ENCODE measurements around the gene CAMK1. TPM values are rescaled to one million over a fixed set of nuclear protein-coding genes. Genes with fewer than 3 reads are reported as not detected.
A peak's percentile ranks its signal among the peaks of the same experiment; 100 is the strongest.

The CAMK1 gene
- total RNA-seq, 8 experiments from 2014 or later: 1.2 to 19.0 (median 5.1) TPM

DNA sequence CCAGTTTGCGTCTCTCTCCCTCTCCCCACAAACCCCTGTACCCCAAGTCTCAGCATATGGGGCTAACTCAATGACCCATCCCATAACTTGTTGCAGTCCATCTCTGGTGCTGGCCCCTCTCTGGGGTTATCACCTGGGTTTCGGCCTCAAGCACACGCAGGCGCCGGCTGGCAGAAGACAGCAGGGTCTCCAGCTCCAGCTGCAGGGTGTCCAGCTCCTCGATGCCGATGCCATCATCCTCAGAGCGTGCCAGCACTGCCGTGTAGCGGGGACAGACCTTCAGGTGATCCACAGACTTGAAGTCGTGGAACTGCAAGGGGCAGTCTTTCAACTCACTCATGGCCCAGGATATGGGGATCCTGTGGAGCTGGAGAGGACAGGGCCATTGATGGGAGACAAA is 21.4 kb upstream of the CAMK1 start:
- Histone ChIP-seq H3K4me3 (no peak overlapping the region), H3K27ac (no peak overlapping the region), H3K4me1 (replicated peaks in 1 of 2) (peaks cover 3 to 4% of the 10 kb centered on the region in 2 donors)
- no peak for ATAC-seq (replicated peaks in 6 of 8)
- 87 to 100% (median 100%) methylated on average over 1 to 6 of the region's 11 CpGs; no CpG with 5 or more reads in 7 of the 10 experiments for WGBS, 10 experiments
- in situ Hi-C loops (cut with MboI; ENCODE audit: low pct_unique_long_range_greater_than_20kb in 2 of 9, low sequenced_read_pairs in 9 of 9, unreplicated experiment in 9 of 9): no loop called here

DNA sequence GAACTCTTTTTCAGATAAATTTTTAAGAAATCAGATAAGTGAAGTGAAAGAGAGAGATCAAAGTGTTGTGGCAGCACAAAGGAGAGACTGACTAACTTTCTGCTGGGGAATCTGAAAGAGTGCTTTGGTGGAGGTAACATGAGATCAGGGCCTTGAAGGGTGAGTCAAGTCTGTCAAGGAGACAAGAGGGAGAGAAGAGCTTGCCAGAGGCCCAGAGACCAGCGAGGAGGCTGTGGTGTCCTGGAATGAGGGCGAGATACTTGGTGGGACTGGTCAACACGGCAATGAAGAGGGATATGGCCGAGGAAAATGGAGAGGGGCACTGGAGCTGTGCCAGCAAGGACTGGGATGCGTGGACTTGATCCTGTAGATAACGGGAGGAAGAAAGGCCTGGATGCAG is 18.0 kb upstream of the CAMK1 start:
- no peak for ATAC-seq (replicated peaks in 6 of 8)
- 83 to 100% (median 96%) methylated on average over 1 to 5 of the region's 6 CpGs; no CpG with 5 or more reads in 4 of the 10 experiments for WGBS, 10 experiments
- in situ Hi-C loops (cut with MboI; ENCODE audit: low pct_unique_long_range_greater_than_20kb in 2 of 9, low sequenced_read_pairs in 9 of 9, unreplicated experiment in 9 of 9): no loop called here
- no peak overlapping the region for H3K4me3 ChIP-seq
- H3K4me1 ChIP-seq (replicated peaks in 1 of 2): no peaks in the 10 kb centered on the region
- no peak overlapping the region for H3K27ac ChIP-seq

DNA sequence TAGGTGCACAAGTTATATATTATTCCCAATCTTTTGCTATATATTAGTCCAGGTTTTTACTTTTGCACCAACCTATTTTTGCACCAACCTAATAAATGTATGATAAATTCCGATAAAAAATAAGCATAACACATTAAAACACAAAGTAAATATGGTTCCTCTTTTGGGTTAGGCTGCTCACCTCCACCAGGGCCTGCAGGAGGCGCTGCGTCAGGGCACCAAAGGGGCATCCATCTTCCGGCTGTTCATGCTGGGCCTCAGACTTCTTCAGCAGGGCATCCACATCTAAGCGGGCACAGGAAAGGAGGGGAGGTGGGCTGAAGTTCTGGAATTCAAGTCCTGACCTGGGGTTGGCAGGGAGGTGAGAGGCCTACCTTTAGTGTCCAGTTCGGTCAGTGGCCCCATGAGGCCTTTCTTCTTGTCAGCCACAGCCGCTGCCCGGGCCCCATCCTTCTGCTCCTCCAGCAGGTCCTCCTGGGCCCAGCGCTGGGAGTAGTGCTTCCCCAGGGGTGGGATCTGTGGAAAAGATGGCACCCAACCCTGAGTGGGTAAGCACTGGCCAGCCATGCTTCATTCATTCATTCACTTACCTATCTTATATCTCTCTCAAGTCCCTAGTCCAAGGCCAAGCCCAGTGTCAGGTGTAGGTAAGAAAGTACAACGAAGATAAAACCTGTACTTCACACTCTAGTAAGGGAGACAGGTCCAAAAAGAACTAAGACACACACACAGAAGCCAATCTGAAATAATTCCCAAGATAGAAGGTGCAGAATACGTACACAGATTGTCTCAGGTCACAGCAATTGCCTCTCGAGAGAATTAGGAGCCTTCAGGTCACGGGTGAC is 17.3 kb upstream of the CAMK1 start:
- ATAC-seq (replicated peaks in 6 of 8): peak in 1 of 8 experiments; percentile 25
- 0 to 100% (median 92%) methylated on average over 1 to 9 of the region's 13 CpGs; no CpG with 5 or more reads in 1 of the 10 experiments for WGBS, 10 experiments
- in situ Hi-C loops (cut with MboI; ENCODE audit: low pct_unique_long_range_greater_than_20kb in 2 of 9, low sequenced_read_pairs in 9 of 9, unreplicated experiment in 9 of 9): no loop called here
- H3K27ac ChIP-seq: no peak overlapping the region
- no peak overlapping the region for H3K4me3 ChIP-seq
- no peaks in the 10 kb centered on the region for H3K4me1 ChIP-seq (replicated peaks in 1 of 2)

DNA sequence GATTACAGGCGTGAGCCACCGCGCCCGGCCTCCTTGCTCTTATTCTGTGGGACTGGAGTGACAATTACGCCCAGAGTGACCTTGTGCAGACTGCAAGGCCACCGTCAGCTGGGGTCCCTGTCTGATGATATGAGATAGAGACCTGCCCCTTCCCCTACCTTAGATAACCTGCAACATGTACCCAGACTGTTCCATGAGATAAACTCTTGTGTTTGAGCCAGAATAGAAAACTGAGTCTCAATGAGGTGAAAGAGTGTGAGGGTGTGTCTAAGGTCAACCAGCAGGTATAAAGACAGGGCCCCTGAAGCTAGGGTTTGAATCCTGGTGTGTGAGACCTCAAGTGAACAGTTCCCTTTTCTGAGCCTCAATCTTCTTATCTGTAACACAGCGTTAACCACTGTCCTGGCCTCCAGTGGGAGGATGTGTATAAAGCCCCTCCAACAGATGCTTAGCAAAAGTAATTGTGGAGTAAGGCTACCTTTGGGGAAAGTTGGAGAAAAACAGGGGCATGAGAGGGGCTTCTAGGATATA is 16.5 kb upstream of the CAMK1 start:
- Histone ChIP-seq H3K4me3 (no peak overlapping the region), H3K27ac (no peak overlapping the region), H3K4me1 (replicated peaks in 1 of 2) (no peaks in the 10 kb centered on the region)
- in situ Hi-C loops (cut with MboI; ENCODE audit: low pct_unique_long_range_greater_than_20kb in 2 of 9, low sequenced_read_pairs in 9 of 9, unreplicated experiment in 9 of 9): no loop called here
- WGBS, 10 experiments: 78 to 100% (median 100%) methylated on average over 1 to 5 of the region's 7 CpGs; no CpG with 5 or more reads in 3 of the 10 experiments
- ATAC-seq (replicated peaks in 6 of 8): no peak

GRCh38 chr3:9785602-9786001 is 15.9 kb upstream of the CAMK1 start:
- in situ Hi-C loops (cut with MboI; ENCODE audit: low pct_unique_long_range_greater_than_20kb in 2 of 9, low sequenced_read_pairs in 9 of 9, unreplicated experiment in 9 of 9): no loop called here
- Histone ChIP-seq H3K4me1 (replicated peaks in 1 of 2) (no peaks in the 10 kb centered on the region), H3K27ac (no peak overlapping the region), H3K4me3 (no peak overlapping the region)
- 80 to 100% (median 90%) methylated on average over 1 to 7 of the region's 7 CpGs; no CpG with 5 or more reads in 1 of the 10 experiments for WGBS, 10 experiments
- no peak for ATAC-seq (replicated peaks in 6 of 8)

- no peaks in the 10 kb centered on the region for H3K4me1 ChIP-seq (replicated peaks in 1 of 2)
- WGBS, 10 experiments: 60 to 100% (median 100%) methylated on average over 1 to 3 of the region's 4 CpGs; no CpG with 5 or more reads in 3 of the 10 experiments
- no peak overlapping the region for H3K27ac ChIP-seq
- ATAC-seq (replicated peaks in 6 of 8): peak in 1 of 8 experiments; percentile 57
- H3K4me3 ChIP-seq: no peak overlapping the region
- in situ Hi-C loops (cut with MboI; ENCODE audit: low pct_unique_long_range_greater_than_20kb in 2 of 9, low sequenced_read_pairs in 9 of 9, unreplicated experiment in 9 of 9): no loop called here
Observed at GRCh38 chr3:9784965-9785364, 15.2 kb upstream of the CAMK1 start.

- Histone ChIP-seq H3K4me1 (replicated peaks in 1 of 2) (no peaks in the 10 kb centered on the region), H3K27ac (no peak overlapping the region), H3K4me3 (no peak overlapping the region)
- ATAC-seq (replicated peaks in 6 of 8): no peak
- 90 to 100% (median 98%) methylated on average over 1 to 10 of the region's 14 CpGs; no CpG with 5 or more reads in 4 of the 10 experiments for WGBS, 10 experiments
- in situ Hi-C loops (cut with MboI; ENCODE audit: low pct_unique_long_range_greater_than_20kb in 2 of 9, low sequenced_read_pairs in 9 of 9, unreplicated experiment in 9 of 9): no loop called here
Observed at GRCh38 chr3:9783954-9784353, 14.2 kb upstream of the CAMK1 start.

- WGBS, 10 experiments: 0 to 100% (median 51%) methylated on average over 1 to 3 of the region's 3 CpGs; no CpG with 5 or more reads in 2 of the 10 experiments
- in situ Hi-C loops (cut with MboI; ENCODE audit: low pct_unique_long_range_greater_than_20kb in 2 of 9, low sequenced_read_pairs in 9 of 9, unreplicated experiment in 9 of 9): no loop called here
- Histone ChIP-seq H3K4me3 (no peak overlapping the region), H3K4me1 (replicated peaks in 1 of 2) (no peaks in the 10 kb centered on the region), H3K27ac (no peak overlapping the region)
- ATAC-seq (replicated peaks in 6 of 8): no peak
Observed at GRCh38 chr3:9782770-9783169, 13.0 kb upstream of the CAMK1 start.

GRCh38 chr3:9781978-9782603 is 12.3 kb upstream of the CAMK1 start:
- WGBS, 10 experiments: 60 to 100% (median 74%) methylated on average over 1 to 3 of the region's 3 CpGs; no CpG with 5 or more reads in 3 of the 10 experiments
- Histone ChIP-seq H3K4me3 (no peak overlapping the region), H3K27ac (no peak overlapping the region), H3K4me1 (replicated peaks in 1 of 2) (no peaks in the 10 kb centered on the region)
- in situ Hi-C loops (cut with MboI; ENCODE audit: low pct_unique_long_range_greater_than_20kb in 2 of 9, low sequenced_read_pairs in 9 of 9, unreplicated experiment in 9 of 9): no loop called here
- ATAC-seq (replicated peaks in 6 of 8): no peak

GRCh38 chr3:9781551-9781950 is 11.8 kb upstream of the CAMK1 start:
- no peak overlapping the region for H3K27ac ChIP-seq
- no peak for ATAC-seq (replicated peaks in 6 of 8)
- in situ Hi-C loops (cut with MboI; ENCODE audit: low pct_unique_long_range_greater_than_20kb in 2 of 9, low sequenced_read_pairs in 9 of 9, unreplicated experiment in 9 of 9): no loop called here
- no peaks in the 10 kb centered on the region for H3K4me1 ChIP-seq (replicated peaks in 1 of 2)
- 100% methylated on average over 1 of the region's 1 CpG; no CpG with 5 or more reads in 8 of the 10 experiments for WGBS, 10 experiments
- H3K4me3 ChIP-seq: no peak overlapping the region

- no peak for ATAC-seq (replicated peaks in 6 of 8)
- Histone ChIP-seq H3K4me1 (replicated peaks in 1 of 2) (no peaks in the 10 kb centered on the region), H3K4me3 (no peak overlapping the region), H3K27ac (no peak overlapping the region)
- WGBS, 10 experiments: 90 to 100% (median 96%) methylated on average over 1 to 4 of the region's 4 CpGs; no CpG with 5 or more reads in 6 of the 10 experiments
- in situ Hi-C loops (cut with MboI; ENCODE audit: low pct_unique_long_range_greater_than_20kb in 2 of 9, low sequenced_read_pairs in 9 of 9, unreplicated experiment in 9 of 9): no loop called here
Observed at GRCh38 chr3:9780910-9781309, 11.2 kb upstream of the CAMK1 start.

DNA sequence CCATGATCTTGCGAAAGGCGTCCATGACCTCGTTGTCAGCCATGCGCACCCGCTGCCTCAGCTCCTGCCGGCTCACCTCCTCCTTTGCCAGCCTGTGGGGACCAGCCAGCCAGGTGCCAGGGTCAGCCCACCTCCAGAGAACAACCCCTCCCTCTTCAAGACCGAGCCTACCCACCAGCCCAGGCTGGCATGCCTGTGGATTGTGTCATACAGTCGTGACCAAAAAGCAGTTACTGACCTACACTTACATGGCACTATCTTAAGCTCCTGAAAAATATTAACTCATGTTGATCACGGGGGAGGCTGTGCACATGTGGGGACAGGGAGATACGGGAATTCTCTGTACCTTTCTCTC is 10.7 kb upstream of the CAMK1 start:
- WGBS, 10 experiments: 67 to 100% (median 90%) methylated on average over 1 to 7 of the region's 10 CpGs; no CpG with 5 or more reads in 1 of the 10 experiments
- no peaks in the 10 kb centered on the region for H3K4me1 ChIP-seq (replicated peaks in 1 of 2)
- H3K4me3 ChIP-seq: no peak overlapping the region
- in situ Hi-C loops (cut with MboI; ENCODE audit: low pct_unique_long_range_greater_than_20kb in 2 of 9, low sequenced_read_pairs in 9 of 9, unreplicated experiment in 9 of 9): no loop called here
- ATAC-seq (replicated peaks in 6 of 8): no peak
- H3K27ac ChIP-seq: no peak overlapping the region

DNA sequence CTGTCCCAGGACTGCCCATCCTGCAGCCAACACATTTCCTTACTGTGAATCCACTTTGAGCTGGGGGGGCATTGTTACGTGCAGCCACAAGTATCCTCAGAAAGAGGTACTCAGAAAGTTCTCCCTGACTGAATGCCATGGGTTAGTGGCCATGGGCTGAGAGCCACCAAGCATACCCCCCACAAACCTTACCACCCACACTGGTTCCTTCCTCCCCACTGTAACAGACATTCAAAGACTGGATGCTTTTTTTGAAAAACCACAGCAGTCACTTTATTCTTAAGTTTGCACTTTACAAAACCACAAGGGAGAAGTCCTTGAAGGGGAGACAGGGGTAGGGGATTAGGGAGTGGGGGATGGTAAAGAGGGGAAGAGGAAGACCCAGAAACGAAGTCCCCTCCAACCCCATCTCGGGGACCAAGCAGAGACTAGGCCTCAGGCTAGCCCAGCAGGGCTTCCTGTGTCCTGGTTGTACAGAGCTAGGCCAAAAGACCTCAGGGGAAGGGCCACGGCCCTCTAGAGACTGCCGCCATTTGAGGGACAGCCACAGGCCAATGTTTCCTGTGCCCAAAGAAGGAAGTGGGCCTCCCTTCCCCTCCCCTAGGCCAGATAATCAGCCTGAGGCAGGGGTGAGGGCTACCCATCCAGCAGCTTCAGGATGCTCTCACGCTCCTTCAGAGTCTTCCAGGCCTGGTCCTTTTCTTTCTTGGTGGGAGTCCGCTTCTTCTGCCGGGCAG is 10.1 kb upstream of the CAMK1 start:
- WGBS, 10 experiments: 61 to 100% (median 80%) methylated on average over 1 to 4 of the region's 8 CpGs; no CpG with 5 or more reads in 4 of the 10 experiments
- H3K27ac ChIP-seq: no peak overlapping the region
- ATAC-seq (replicated peaks in 6 of 8): no peak

More for the DNA sequence above, 10.1 kb upstream of the CAMK1 start:
- Histone ChIP-seq H3K4me1 (replicated peaks in 1 of 2) (no peaks in the 10 kb centered on the region), H3K4me3 (no peak overlapping the region)
- in situ Hi-C loops (cut with MboI; ENCODE audit: low pct_unique_long_range_greater_than_20kb in 2 of 9, low sequenced_read_pairs in 9 of 9, unreplicated experiment in 9 of 9): no loop called here
